GM18951 (cell line): Measurements from ENCODE around the gene TMEM123.
A peak's percentile ranks its signal among the peaks of the same experiment; 100 is the strongest.
"Not testable (repeated sequence)": the region's sequence is repeated elsewhere in the genome, so short reads cannot be mapped to it uniquely, and the experiment has no call there.

ENCODE experiments used
- POLR2A ChIP-seq: IDR thresholded peaks from 4 replicates; pipeline ENCODE4 v1.6.1; 2011; ENCODE audit warnings: mild to moderate bottlenecking; ENCODE audit not compliant: insufficient read length, insufficient read depth; ENCODE audit errors: extremely low read depth
- in situ Hi-C: fragments of 300-500 bp; cut with MboI; formaldehyde crosslinking; loops from one replicate; pipeline ENCODE4 v1.12.0; 2022; ENCODE audit warnings: low sequenced_read_pairs, mixed read lengths, inconsistent platforms; ENCODE audit not compliant: unreplicated experiment

TMEM123 gene

GRCh38 chr11:102451681-102452460, 694 bp downstream of the TMEM123 start:
- in situ Hi-C loops: no loop called here
- TF ChIP-seq POLR2A: peak; percentile 35

- in situ Hi-C loops: no loop called here
- no peak for TF ChIP-seq POLR2A
These were observed 1.4 kb downstream of the TMEM123 start for GRCh38 chr11:102451041-102451680.

- no peak for TF ChIP-seq POLR2A
- in situ Hi-C loops: no loop called here
These were observed 2.7 kb downstream of the TMEM123 start for GRCh38 chr11:102449651-102450570.

- no peak for TF ChIP-seq POLR2A
- in situ Hi-C loops: no loop called here
These were observed 3.7 kb downstream of the TMEM123 start for GRCh38 chr11:102448869-102449224.

- no peak for TF ChIP-seq POLR2A
- in situ Hi-C loops: no loop called here
These were observed 4.4 kb downstream of the TMEM123 start for GRCh38 chr11:102447941-102448868.

- in situ Hi-C loops: no loop called here
- no peak for TF ChIP-seq POLR2A
These were observed 5.4 kb downstream of the TMEM123 start for GRCh38 chr11:102447193-102447592.

- TF ChIP-seq POLR2A: no peak
- in situ Hi-C loops: no loop called here
These were observed 6.0 kb downstream of the TMEM123 start for GRCh38 chr11:102446606-102447005.

GRCh38 chr11:102444693-102445092, 7.9 kb downstream of the TMEM123 start:
- in situ Hi-C loops: not testable (repeated sequence)

- in situ Hi-C loops: not testable (repeated sequence)
These were observed 8.4 kb downstream of the TMEM123 start for GRCh38 chr11:102444142-102444541.

GRCh38 chr11:102439063-102439363, 13.6 kb downstream of the TMEM123 start:
- in situ Hi-C loops: not testable (repeated sequence)

GRCh38 chr11:102438311-102439062, 14.1 kb downstream of the TMEM123 start:
- TF ChIP-seq POLR2A: no peak
- in situ Hi-C loops: no loop called here

- no peak for TF ChIP-seq POLR2A
- in situ Hi-C loops: no loop called here
These were observed 14.8 kb downstream of the TMEM123 start for GRCh38 chr11:102437727-102438126.
